HFF-Myc (cell line): Measurements from ENCODE around the gene MYO5B.

Experiments used
- DNase-seq: peaks from one replicate; pipeline ENCODE4 v3.0.0-alpha.2; 2011; ENCODE audit warnings: low read depth; ENCODE audit errors: extremely low read depth
- H3K4me3 ChIP-seq: replicated peaks from 2 replicates; pipeline ENCODE4 v1.5.1; 2011; ENCODE audit warnings: low read depth, mild to moderate bottlenecking, control low read depth, low read length
- TF ChIP-seq, protein P1 (sequence below): IDR thresholded peaks from 2 replicates; pipeline ENCODE4 v1.5.1; 2012; ENCODE audit warnings: mild to moderate bottlenecking, low read depth, low read length, control low read depth; ENCODE audit errors: missing control alignments

The MYO5B gene

GRCh38 chr18:49933530-49934128 is 261.3 kb downstream of the MYO5B start:
- peak; percentile 22 for DNase-seq
- TF ChIP-seq, protein P1, sequence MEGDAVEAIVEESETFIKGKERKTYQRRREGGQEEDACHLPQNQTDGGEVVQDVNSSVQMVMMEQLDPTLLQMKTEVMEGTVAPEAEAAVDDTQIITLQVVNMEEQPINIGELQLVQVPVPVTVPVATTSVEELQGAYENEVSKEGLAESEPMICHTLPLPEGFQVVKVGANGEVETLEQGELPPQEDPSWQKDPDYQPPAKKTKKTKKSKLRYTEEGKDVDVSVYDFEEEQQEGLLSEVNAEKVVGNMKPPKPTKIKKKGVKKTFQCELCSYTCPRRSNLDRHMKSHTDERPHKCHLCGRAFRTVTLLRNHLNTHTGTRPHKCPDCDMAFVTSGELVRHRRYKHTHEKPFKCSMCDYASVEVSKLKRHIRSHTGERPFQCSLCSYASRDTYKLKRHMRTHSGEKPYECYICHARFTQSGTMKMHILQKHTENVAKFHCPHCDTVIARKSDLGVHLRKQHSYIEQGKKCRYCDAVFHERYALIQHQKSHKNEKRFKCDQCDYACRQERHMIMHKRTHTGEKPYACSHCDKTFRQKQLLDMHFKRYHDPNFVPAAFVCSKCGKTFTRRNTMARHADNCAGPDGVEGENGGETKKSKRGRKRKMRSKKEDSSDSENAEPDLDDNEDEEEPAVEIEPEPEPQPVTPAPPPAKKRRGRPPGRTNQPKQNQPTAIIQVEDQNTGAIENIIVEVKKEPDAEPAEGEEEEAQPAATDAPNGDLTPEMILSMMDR = no peak
- H3K4me3 ChIP-seq = no peak overlapping the region

DNA sequence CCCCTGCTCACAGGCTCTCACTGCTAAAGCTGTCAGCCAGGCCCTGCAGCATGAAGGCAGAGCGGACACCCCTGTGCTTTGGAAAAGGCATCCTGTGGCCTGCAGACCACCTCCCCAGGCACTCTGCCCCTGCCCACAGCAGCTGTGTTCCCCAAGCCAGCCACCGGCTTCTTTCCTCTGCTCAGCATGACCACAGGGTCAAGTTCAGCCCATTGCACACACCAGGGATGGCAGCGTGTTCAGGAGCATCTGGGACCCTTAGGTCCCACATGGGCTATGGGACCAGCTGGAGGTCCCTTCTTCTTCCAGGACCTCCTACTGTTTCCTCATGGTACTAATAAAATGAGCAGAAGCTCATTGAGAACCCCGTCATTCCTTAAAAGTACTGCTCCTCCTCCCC is 263.2 kb downstream of the MYO5B start:
- H3K4me3 ChIP-seq = no peak overlapping the region
- TF ChIP-seq, protein P1 = no peak
- no peak for DNase-seq

DNA sequence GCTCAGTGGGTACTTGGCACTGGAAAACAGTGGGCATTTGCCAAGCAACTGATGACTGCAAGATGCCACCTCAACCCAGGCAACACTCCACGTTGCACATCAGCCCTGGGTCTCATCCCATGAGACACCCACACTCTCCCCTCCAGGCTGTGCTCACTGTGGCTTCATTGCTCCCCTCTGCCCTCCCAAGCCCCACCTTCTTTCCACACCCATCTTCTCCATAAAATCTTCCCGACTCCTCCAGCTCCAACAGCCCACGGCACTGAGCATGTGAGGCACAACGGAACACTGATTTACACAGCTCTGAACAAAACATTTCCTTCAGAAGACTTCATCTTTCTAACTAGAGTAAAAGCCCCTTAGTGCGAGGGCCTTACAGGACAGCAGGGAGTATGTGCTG is 263.8 kb downstream of the MYO5B start:
- no peak for DNase-seq
- TF ChIP-seq, protein P1 = no peak
- no peak overlapping the region for H3K4me3 ChIP-seq

GRCh38 chr18:49926106-49926745 is 268.7 kb downstream of the MYO5B start:
- TF ChIP-seq, protein P1 = no peak
- no peak overlapping the region for H3K4me3 ChIP-seq
- no peak for DNase-seq

DNA sequence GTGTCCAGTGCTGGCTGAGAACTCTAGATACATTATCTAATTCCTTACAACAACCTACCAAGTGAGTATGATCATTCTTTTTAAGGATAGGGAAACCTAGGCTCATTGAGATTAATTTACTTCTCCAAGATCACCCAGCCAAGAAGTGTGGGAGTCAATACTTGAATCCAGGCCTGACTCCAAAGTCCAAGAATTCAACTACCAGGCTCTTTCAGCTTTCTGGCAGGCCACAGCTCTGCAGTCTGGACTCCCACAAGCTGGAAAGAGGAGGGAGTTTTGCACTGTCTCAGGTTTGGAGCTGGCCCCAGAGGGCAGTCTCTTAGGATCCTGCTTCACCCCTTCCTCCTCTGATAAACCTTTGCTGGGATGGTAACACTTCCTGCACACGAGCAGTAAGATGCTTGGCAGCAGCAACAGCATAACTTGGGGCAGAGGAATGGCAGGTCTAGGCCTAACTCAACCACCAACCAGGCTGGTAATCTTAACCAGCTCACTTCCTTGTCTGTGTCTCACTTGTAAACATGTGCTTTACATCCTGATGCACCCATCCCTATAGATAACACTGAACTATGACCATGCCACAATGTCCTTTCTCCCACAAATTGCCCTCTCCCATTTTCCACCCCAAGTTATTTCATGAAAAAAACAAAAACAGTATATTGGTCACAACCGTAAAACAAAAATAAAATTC is 270.5 kb downstream of the MYO5B start:
- TF ChIP-seq, protein P1 = no peak
- no peak overlapping the region for H3K4me3 ChIP-seq
- no peak for DNase-seq

- DNase-seq = no peak
- TF ChIP-seq, protein P1 = no peak
- no peak overlapping the region for H3K4me3 ChIP-seq
Measured at GRCh38 chr18:49922228-49922627, 272.7 kb downstream of the MYO5B start.
